Measurements from ENCODE around the gene TRPM3. TPM values are rescaled to one million over a fixed set of nuclear protein-coding genes. Genes with fewer than 3 reads are reported as not detected.

Gene TRPM3
- total and polyA plus RNA-seq, 2 donors (not counting 1 experiment from before 2014, with no cell fraction given), result not detected

GRCh38 chr9:70934642-70935041 lies 186.8 kb downstream of the TRPM3 start:
- H3K4me1 Mint-ChIP-seq, result no peaks in the 10 kb centered on the region
- no CpG with 5 or more reads among the region's 1 CpG for WGBS (ENCODE audit: insufficient coverage)
- intact Hi-C loops (cut with micrococcal nuclease), result no loop called here

GRCh38 chr9:70933321-70933720 lies 188.1 kb downstream of the TRPM3 start:
- Histone ChIP-seq H3K4me2 (replicated peaks; ENCODE audit: low read depth, low read length, poor library complexity, severe bottlenecking) (no peak overlapping the region), H3K79me2 (ENCODE audit: control insufficient read depth, insufficient read depth, low read length) (no peaks in the 10 kb centered on the region), H3K27me3 (replicated peaks in 1 of 4; ENCODE audit: control extremely low read depth in 1 of 4, control insufficient read depth in 3 of 4, insufficient read depth in 4 of 4, low read length in 3 of 4) (no peaks in the 10 kb centered on the region), H3K9me3 (ENCODE audit: control extremely low read depth in 1 of 3, control insufficient read depth in 2 of 3, insufficient read depth in 1 of 3, low read length in 2 of 3) (no peaks in the 10 kb centered on the region), H4K20me1 (ENCODE audit: control insufficient read depth, insufficient read depth, low read length, poor library complexity, severe bottlenecking) (no peaks in the 10 kb centered on the region), H3K36me3 (replicated peaks in 1 of 2; ENCODE audit: control extremely low read depth in 1 of 2, control insufficient read depth in 1 of 2, extremely low read depth in 1 of 2, insufficient read depth in 2 of 2, low read length in 1 of 2) (no peaks in the 10 kb centered on the region), H3K4me3 (ENCODE audit: control extremely low read depth in 1 of 5, extremely low read depth in 1 of 5, insufficient read depth in 1 of 5, low read depth in 2 of 5, low read length in 4 of 5) (no peak overlapping the region), H3K9ac (ENCODE audit: low read length) (no peak overlapping the region), H2AFZ (ENCODE audit: insufficient read depth, low read depth, low read length, poor library complexity, severe bottlenecking) (no peak overlapping the region), H3K4me1 (ENCODE audit: control insufficient read depth in 2 of 2, insufficient read depth in 2 of 2, low read length in 2 of 2) (no peaks in the 10 kb centered on the region), H3K27ac (ENCODE audit: low read length in 2 of 2) (no peak overlapping the region)
- intact Hi-C loops (cut with micrococcal nuclease), result no loop called here
- Mint-ChIP-seq H3K27me3 (no peaks in the 10 kb centered on the region), H3K27ac (no peak overlapping the region), H3K4me1 (no peaks in the 10 kb centered on the region), H3K9me3 (ENCODE audit: insufficient read depth) (no peaks in the 10 kb centered on the region), H3K4me3 (no peak overlapping the region)
- DNase-seq (no peak), ATAC-seq (ENCODE audit: low read depth) (no peak)
- POLR2A ChIA-PET, result no interaction called here
- TF ChIP-seq, protein P1, sequence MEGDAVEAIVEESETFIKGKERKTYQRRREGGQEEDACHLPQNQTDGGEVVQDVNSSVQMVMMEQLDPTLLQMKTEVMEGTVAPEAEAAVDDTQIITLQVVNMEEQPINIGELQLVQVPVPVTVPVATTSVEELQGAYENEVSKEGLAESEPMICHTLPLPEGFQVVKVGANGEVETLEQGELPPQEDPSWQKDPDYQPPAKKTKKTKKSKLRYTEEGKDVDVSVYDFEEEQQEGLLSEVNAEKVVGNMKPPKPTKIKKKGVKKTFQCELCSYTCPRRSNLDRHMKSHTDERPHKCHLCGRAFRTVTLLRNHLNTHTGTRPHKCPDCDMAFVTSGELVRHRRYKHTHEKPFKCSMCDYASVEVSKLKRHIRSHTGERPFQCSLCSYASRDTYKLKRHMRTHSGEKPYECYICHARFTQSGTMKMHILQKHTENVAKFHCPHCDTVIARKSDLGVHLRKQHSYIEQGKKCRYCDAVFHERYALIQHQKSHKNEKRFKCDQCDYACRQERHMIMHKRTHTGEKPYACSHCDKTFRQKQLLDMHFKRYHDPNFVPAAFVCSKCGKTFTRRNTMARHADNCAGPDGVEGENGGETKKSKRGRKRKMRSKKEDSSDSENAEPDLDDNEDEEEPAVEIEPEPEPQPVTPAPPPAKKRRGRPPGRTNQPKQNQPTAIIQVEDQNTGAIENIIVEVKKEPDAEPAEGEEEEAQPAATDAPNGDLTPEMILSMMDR (IDR thresholded peaks at IDR 0.05), result no peak
- TF ChIP-seq EZH2 (IDR thresholded peaks at IDR 0.05; ENCODE audit: borderline replicate concordance, insufficient read depth, low read depth, low read length, poor library complexity, severe bottlenecking), result no peak
- WGBS (ENCODE audit: insufficient coverage), result 93% methylated on average over 1 of the region's 1 CpG
- CTCF ChIA-PET, result no interaction called here

More at GRCh38 chr9:70934642-70935041, 186.8 kb downstream of the TRPM3 start:
- H2AFZ ChIP-seq (ENCODE audit: insufficient read depth, low read depth, low read length, poor library complexity, severe bottlenecking), result no peak overlapping the region
- H3K4me2 ChIP-seq (replicated peaks; ENCODE audit: low read depth, low read length, poor library complexity, severe bottlenecking), result no peak overlapping the region
- no peaks in the 10 kb centered on the region for H3K9me3 Mint-ChIP-seq (ENCODE audit: insufficient read depth)
- no peaks in the 10 kb centered on the region for H3K27me3 ChIP-seq (replicated peaks in 1 of 4; ENCODE audit: control extremely low read depth in 1 of 4, control insufficient read depth in 3 of 4, insufficient read depth in 4 of 4, low read length in 3 of 4)
- H3K36me3 ChIP-seq (replicated peaks in 1 of 2; ENCODE audit: control extremely low read depth in 1 of 2, control insufficient read depth in 1 of 2, extremely low read depth in 1 of 2, insufficient read depth in 2 of 2, low read length in 1 of 2), result no peaks in the 10 kb centered on the region
- no peak overlapping the region for H3K27ac Mint-ChIP-seq
- no peak overlapping the region for H3K4me3 Mint-ChIP-seq
- ATAC-seq (ENCODE audit: low read depth) (no peak), DNase-seq (no peak)
- no peak overlapping the region for H3K4me3 ChIP-seq (ENCODE audit: control extremely low read depth in 1 of 5, extremely low read depth in 1 of 5, insufficient read depth in 1 of 5, low read depth in 2 of 5, low read length in 4 of 5)
- ChIA-PET CTCF (no interaction called here), POLR2A (no interaction called here)
- no peaks in the 10 kb centered on the region for H3K79me2 ChIP-seq (ENCODE audit: control insufficient read depth, insufficient read depth, low read length)
- H3K9me3 ChIP-seq (ENCODE audit: control extremely low read depth in 1 of 3, control insufficient read depth in 2 of 3, insufficient read depth in 1 of 3, low read length in 2 of 3), result no peaks in the 10 kb centered on the region
- H4K20me1 ChIP-seq (ENCODE audit: control insufficient read depth, insufficient read depth, low read length, poor library complexity, severe bottlenecking), result no peaks in the 10 kb centered on the region
- H3K27me3 Mint-ChIP-seq, result no peaks in the 10 kb centered on the region
- no peak overlapping the region for H3K9ac ChIP-seq (ENCODE audit: low read length)
- no peak overlapping the region for H3K27ac ChIP-seq (ENCODE audit: low read length in 2 of 2)
- H3K4me1 ChIP-seq (ENCODE audit: control insufficient read depth in 2 of 2, insufficient read depth in 2 of 2, low read length in 2 of 2), result no peaks in the 10 kb centered on the region
- no peak for TF ChIP-seq EZH2 (IDR thresholded peaks at IDR 0.05; ENCODE audit: borderline replicate concordance, insufficient read depth, low read depth, low read length, poor library complexity, severe bottlenecking)
- TF ChIP-seq, protein P1 (IDR thresholded peaks at IDR 0.05), result no peak
